GM04504 (cell line): ENCODE results near the gene ARHGAP32.
A peak's percentile ranks its signal among the peaks of the same experiment; 100 is the strongest.
"Not testable (repeated sequence)": the region's sequence is repeated elsewhere in the genome, so short reads cannot be mapped to it uniquely, and the experiment has no call there.

Experiments used
- DNase-seq: peaks from one replicate; pipeline ENCODE4 v3.0.0-alpha.2; 2012; ENCODE audit warnings: low read depth

ARHGAP32 gene

GRCh38 chr11:129202646-129203045, 10.5 kb upstream of the ARHGAP32 start:
- no peak for DNase-seq

- no peak for DNase-seq
Measured at GRCh38 chr11:129195682-129196081, 3.6 kb upstream of the ARHGAP32 start.

- no peak for DNase-seq
Measured at GRCh38 chr11:129191649-129192048, 476 bp downstream of the ARHGAP32 start.

GRCh38 chr11:129190087-129190486, 2.0 kb downstream of the ARHGAP32 start:
- DNase-seq = no peak

- DNase-seq = no peak
Measured at GRCh38 chr11:129189646-129190045, 2.5 kb downstream of the ARHGAP32 start.

- DNase-seq = not testable (repeated sequence)
Measured at GRCh38 chr11:129185082-129185481, 7.0 kb downstream of the ARHGAP32 start.

- DNase-seq = no peak
Measured at GRCh38 chr11:129184581-129184980, 7.5 kb downstream of the ARHGAP32 start.

GRCh38 chr11:129167315-129167714, 24.8 kb downstream of the ARHGAP32 start:
- no peak for DNase-seq

- no peak for DNase-seq
Measured at GRCh38 chr11:129163714-129164164, 28.4 kb downstream of the ARHGAP32 start.

GRCh38 chr11:129157080-129157479, 35.0 kb downstream of the ARHGAP32 start:
- not testable (repeated sequence) for DNase-seq

GRCh38 chr11:129155745-129156144, 36.4 kb downstream of the ARHGAP32 start:
- DNase-seq = no peak

- DNase-seq = no peak
Measured at GRCh38 chr11:129148487-129148886, 43.6 kb downstream of the ARHGAP32 start.

GRCh38 chr11:129146191-129146590, 45.9 kb downstream of the ARHGAP32 start:
- DNase-seq = no peak

GRCh38 chr11:129145276-129145675, 46.8 kb downstream of the ARHGAP32 start:
- DNase-seq = no peak

GRCh38 chr11:129144256-129144655, 47.9 kb downstream of the ARHGAP32 start:
- DNase-seq = no peak

- DNase-seq = peak; percentile 96
Measured at GRCh38 chr11:129143335-129143734, 48.8 kb downstream of the ARHGAP32 start.

- peak; percentile 10 for DNase-seq
Measured at GRCh38 chr11:129141748-129142523, 50.2 kb downstream of the ARHGAP32 start.

- no peak for DNase-seq
Measured at GRCh38 chr11:129131316-129131715, 60.8 kb downstream of the ARHGAP32 start.

- not testable (repeated sequence) for DNase-seq
Measured at GRCh38 chr11:129128881-129129620, 63.1 kb downstream of the ARHGAP32 start.

GRCh38 chr11:129119036-129119435, 73.1 kb downstream of the ARHGAP32 start:
- DNase-seq = no peak

- peak; percentile 37 for DNase-seq
Measured at GRCh38 chr11:129117595-129118350, 74.4 kb downstream of the ARHGAP32 start.
